HG02798 (cell line): ENCODE results near the gene ENHO.

Experiments
- ATAC-seq: cut with Tn5 transposase; IDR thresholded peaks from one replicate; pipeline ENCODE4 v1.9.1; 2021; ENCODE audit warnings: mild to moderate bottlenecking; ENCODE audit not compliant: unreplicated experiment, poor library complexity

Gene ENHO

DNA sequence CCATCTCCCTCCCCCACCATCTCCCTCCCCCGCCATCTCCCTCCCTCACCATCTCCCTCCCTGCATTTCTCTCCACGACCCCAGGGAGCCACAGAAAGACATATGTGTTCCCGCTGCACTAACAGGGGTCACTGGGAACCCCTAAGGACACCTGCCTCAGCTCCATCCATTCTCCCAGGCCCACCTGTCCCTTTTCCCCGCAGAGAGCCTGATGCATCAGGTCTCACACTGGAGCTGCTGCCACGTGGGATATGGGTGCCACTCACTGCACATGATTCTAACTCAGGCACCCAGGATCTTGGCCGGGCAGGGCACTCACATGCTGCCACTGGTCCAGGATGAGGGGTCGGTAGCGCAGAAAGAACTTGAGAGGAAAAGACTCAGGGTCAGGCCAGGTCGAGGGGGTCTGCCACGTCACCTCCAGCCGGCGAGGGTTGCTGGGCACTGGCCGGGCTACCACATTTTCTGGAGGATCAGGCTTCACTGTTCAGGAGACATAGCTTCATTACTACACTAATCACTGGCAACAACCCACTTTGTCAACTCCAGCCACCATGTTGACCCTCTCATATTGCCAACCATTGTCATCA, 33.2 kb upstream of the ENHO start:
- no peak for ATAC-seq

GRCh38 chr9:34555500-34555899, 32.7 kb upstream of the ENHO start:
- no peak for ATAC-seq

- no peak for ATAC-seq
These were observed 32.2 kb upstream of the ENHO start for GRCh38 chr9:34555002-34555348.

DNA sequence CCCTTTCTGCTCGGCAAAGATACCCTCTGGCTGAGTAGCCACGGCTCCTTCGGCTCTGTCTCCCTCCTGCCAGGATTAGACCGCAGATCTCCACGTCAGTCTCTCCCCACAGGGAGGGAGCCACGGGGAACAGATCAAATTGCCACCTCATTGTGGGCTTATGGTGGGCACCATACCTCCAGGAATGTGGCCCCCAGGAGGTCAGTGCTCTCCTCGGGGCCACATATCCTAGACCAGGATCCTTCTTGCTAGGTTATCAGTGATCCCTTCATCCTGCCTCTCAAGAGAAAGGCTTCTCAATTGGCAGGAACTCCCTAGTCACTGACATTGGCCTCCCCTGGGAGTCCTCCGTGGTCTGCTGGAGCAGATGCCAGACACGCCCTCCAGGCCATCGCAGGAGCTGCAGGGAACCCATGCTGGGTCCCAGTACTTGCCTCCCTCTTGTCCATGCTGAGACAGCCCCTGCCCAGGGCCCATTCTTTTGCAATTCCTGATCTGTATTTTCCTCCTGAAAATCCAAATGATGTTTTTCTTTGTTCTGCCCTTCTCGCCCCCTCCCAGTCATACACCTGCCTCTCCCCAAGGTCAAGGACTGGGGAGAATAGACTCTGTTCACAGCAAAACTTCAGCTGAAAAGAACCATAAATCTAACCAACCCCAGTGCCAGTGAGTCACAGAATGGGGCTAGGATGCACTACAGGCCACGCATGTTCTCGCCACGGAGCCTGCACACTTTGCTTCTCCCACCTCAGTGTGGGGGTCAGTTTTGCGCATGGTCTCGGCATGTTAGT, 31.6 kb upstream of the ENHO start:
- no peak for ATAC-seq

- no peak for ATAC-seq
These were observed 30.8 kb upstream of the ENHO start for GRCh38 chr9:34553511-34554021.

- ATAC-seq = no peak
These were observed 30.2 kb upstream of the ENHO start for GRCh38 chr9:34552986-34553385.

DNA sequence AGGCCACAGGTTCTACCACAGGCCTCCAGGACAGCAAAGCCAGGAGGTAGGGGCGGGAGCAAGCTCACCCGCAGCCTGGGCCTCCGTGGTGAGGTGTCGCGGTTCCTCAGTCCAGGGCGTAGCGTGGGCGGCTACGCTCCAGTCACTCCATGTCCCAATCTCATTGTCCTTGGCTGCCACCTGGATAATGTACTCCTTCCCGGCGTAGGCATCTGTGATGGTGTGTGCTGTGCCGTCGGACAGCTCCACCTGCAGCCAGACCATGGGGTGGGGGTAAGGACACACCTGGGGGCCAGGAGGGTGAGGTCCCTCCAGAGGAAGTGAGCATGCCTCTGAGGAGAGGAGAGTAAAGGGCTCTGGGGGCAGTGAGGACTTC, 29.8 kb upstream of the ENHO start:
- ATAC-seq = no peak

GRCh38 chr9:34551751-34552605, 29.2 kb upstream of the ENHO start:
- no peak for ATAC-seq

DNA sequence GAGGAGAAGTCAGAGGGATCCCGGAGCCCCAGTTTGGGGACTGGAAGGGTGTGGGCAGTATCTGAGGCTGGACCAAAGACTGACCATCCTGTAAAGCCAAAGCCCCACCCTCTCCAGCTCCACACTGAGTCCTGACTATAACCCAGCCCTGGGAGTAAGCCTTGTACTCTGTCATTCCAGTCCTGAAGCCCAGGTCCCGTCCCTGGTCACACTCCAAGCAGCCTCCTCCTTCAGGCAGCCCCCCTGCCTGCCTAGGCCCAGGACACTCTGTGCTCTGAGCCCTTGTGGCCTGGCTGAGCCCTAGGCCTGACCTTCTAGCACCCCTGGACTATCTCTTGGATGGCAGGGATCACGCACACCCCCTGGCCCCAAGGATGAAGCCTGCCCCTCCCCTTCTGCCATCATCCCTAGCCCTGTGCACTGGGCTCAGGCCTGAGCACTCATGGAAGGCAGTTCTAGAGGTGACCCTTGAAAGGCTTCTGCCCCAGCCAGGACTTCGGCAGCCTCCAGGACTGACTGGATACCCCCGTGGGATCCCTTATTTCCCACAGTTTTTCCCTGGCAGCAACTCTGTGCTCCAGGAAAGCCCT, 28.0 kb upstream of the ENHO start:
- no peak for ATAC-seq

GRCh38 chr9:34550016-34550680, 27.4 kb upstream of the ENHO start:
- ATAC-seq = no peak

DNA sequence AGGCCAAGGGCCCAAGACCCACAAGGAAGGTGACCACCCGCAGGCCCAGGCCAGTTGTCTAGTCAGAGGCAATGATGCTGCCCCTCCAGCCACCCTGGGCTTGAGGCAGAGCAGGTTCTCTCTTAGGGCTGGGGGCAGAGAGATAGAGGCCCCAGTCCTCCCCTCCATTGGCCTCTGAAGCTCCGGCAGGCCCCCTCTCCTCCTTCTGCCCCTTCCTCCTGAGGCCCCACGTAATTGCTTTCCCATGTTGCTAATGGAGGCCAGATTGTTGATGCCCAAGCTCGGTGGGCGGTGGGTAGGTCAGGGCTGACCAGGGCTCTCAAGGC, 26.6 kb upstream of the ENHO start:
- no peak for ATAC-seq

DNA sequence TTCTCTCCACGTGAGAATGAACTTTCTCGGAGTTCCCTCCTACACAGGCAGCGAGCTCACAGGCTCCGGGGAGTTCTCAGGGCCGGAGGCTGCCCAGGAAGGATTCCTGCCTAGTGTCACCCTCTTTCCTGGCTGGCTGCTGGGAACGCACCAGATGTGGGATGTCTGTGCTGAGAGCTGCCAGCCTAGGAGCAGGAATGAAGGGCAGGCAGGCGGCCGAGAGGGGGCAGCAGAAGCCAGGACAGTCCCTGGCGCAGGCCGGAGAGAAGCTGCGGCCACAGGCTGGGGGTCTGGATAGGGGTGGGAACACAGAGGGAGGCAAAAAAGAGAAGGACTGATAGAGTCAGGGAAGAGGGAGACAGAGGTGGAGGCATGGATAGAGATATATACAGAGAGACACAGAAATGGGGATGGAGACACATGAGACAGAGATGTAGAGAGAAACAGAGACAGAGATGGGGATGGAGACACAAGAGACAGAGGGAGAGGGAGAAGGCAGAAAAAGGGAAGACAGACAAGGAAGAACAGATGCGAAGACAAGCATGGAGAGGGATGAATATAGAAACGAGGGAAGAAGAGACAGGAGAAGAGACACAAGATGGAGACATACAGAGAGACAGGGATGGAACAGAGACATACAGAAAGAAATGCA, 25.3 kb upstream of the ENHO start:
- ATAC-seq = no peak

- no peak for ATAC-seq
These were observed 24.3 kb upstream of the ENHO start for GRCh38 chr9:34546834-34547827.

GRCh38 chr9:34546102-34546833, 23.5 kb upstream of the ENHO start:
- ATAC-seq = no peak

- no peak for ATAC-seq
These were observed 22.7 kb upstream of the ENHO start for GRCh38 chr9:34545497-34545896.

DNA sequence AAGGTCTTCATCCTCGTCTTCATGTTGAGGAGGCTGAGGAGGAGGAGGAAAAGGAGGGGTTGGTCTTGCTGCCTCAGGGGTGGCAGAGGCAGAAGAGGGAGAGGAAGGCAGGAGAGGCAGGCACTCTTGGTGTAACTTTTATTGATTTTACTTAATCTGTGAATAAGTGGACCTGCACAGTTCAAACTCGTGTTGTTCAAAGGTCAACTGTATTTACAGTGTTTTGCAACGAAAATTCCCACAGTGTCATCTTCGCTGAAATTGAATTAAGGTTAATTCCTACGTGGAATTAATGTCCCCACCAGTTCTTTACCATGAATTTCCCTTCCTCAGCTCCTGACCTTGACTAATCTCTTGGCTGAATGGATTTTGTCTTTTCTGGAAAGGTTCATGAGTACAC, 21.2 kb upstream of the ENHO start:
- no peak for ATAC-seq

DNA sequence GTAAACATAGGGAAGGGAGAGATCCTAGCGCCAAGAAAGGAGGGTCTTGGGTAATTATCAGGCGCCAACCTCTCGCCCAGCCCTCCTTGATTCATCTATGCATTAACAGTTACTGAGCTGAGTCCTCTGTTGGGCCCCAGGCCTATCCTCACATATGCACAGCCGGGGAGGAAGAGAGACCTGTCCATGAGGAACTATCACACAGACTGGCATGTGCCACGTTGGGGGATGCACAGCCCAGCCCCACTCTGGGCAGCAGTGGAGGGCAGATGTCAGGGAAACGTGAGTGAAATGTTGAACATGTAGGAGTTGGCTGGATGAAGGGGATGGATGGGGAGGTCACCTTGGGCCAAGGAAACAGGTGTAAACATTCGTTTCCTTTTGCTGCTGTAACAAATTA, 18.8 kb upstream of the ENHO start:
- no peak for ATAC-seq

- no peak for ATAC-seq
These were observed 18.0 kb upstream of the ENHO start for GRCh38 chr9:34540827-34541226.
